ENCODE results near the gene CEBPG.

Gene CEBPG

DNA sequence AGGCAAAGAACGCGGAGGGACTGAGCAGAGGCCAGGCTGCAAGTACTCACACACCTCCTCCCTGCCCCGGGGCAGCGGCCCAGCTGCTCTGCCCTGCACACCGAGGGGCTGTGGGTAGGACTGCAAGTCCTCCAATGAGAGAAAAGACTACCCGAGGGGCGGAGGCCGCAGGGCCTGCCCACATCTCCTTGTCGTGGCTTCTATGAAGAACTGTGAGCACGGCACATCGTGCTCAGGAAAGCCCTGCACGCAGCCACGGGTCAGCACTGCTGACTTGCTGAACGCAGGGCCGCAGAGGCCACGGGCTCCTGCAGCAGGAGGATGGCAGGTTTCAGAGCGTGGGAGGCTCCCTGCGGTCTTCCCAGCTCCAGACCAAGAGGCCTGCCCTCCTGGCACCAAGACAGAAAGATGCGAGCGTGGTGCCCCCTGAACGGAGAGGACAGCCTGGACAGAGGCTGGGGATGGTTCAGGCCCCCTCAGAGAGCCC lies 37.4 kb downstream of the CEBPG start:
- DNase-seq, result no peak
- Histone ChIP-seq H4K20me1 (ENCODE audit: insufficient read depth, low read length) (no peaks in the 10 kb centered on the region), H3K79me2 (ENCODE audit: low read length) (no peaks in the 10 kb centered on the region), H2AFZ (ENCODE audit: low read length) (no peak overlapping the region), H3K4me3 (ENCODE audit: low read length) (no peak overlapping the region), H3K36me3 (replicated peaks; ENCODE audit: insufficient read depth, low read length) (no peaks in the 10 kb centered on the region), H3K27me3 (replicated peaks; ENCODE audit: insufficient read depth, low read length) (no peaks in the 10 kb centered on the region), H3K27ac (ENCODE audit: low read length) (no peak overlapping the region), H3K9me2 (replicated peaks; ENCODE audit: insufficient read depth, low read length) (no peaks in the 10 kb centered on the region), H3K9me3 (replicated peaks; ENCODE audit: insufficient read depth, low read length) (no peaks in the 10 kb centered on the region), H3F3A (ENCODE audit: insufficient read depth, low read length) (no peaks in the 10 kb centered on the region), H3K4me2 (ENCODE audit: low read depth, low read length) (no peak overlapping the region), H3K9ac (ENCODE audit: low read length) (no peak overlapping the region), H3K4me1 (ENCODE audit: low read length) (no peaks in the 10 kb centered on the region)
- TF ChIP-seq, protein P1, sequence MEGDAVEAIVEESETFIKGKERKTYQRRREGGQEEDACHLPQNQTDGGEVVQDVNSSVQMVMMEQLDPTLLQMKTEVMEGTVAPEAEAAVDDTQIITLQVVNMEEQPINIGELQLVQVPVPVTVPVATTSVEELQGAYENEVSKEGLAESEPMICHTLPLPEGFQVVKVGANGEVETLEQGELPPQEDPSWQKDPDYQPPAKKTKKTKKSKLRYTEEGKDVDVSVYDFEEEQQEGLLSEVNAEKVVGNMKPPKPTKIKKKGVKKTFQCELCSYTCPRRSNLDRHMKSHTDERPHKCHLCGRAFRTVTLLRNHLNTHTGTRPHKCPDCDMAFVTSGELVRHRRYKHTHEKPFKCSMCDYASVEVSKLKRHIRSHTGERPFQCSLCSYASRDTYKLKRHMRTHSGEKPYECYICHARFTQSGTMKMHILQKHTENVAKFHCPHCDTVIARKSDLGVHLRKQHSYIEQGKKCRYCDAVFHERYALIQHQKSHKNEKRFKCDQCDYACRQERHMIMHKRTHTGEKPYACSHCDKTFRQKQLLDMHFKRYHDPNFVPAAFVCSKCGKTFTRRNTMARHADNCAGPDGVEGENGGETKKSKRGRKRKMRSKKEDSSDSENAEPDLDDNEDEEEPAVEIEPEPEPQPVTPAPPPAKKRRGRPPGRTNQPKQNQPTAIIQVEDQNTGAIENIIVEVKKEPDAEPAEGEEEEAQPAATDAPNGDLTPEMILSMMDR (IDR thresholded peaks at IDR 0.05; ENCODE audit: low read length), result no peak
- no peak for TF ChIP-seq EZH2 (optimal IDR thresholded peaks at IDR 0.05; ENCODE audit: low read depth, low read length)
- TF ChIP-seq EZH2phosphoT487 (IDR thresholded peaks at IDR 0.05; ENCODE audit: low read length), result no peak

DNA sequence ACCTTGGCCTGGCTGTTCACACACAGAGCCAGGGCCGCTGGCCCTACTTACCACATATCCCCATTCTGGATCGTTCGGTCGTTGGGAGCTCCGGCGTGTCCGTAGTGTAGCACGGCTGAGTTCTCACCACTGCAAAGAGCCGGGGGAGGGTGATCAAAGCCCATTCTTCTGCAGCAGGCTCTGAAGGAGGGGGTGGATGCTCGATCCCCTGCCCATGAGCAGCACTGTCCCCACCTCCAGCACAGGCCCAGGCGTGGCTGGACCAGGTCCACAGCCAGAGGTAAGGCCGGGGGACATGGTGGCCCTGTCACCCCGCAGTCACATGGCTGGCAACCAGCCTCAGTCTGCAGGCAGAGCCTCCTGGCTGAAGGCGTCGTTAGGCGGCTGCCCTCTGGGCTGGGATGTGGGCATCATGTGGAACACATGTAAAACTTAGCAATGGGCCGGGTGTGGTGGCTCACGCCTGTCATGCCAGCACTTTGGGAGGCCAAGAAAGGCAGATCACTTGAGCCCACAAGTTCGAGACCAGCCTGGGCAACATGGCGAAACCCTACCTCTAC lies 38.2 kb downstream of the CEBPG start:
- H3K9me3 ChIP-seq (replicated peaks; ENCODE audit: insufficient read depth, low read length), result no peaks in the 10 kb centered on the region
- H3K4me3 ChIP-seq (ENCODE audit: low read length), result no peak overlapping the region
- H3K4me2 ChIP-seq (ENCODE audit: low read depth, low read length), result no peak overlapping the region
- no peaks in the 10 kb centered on the region for H3K9me2 ChIP-seq (replicated peaks; ENCODE audit: insufficient read depth, low read length)
- no peaks in the 10 kb centered on the region for H3K27me3 ChIP-seq (replicated peaks; ENCODE audit: insufficient read depth, low read length)
- no peaks in the 10 kb centered on the region for H3F3A ChIP-seq (ENCODE audit: insufficient read depth, low read length)
- no peaks in the 10 kb centered on the region for H4K20me1 ChIP-seq (ENCODE audit: insufficient read depth, low read length)
- no peak overlapping the region for H3K27ac ChIP-seq (ENCODE audit: low read length)
- no peak for DNase-seq
- H2AFZ ChIP-seq (ENCODE audit: low read length), result no peak overlapping the region
- no peak overlapping the region for H3K9ac ChIP-seq (ENCODE audit: low read length)
- no peaks in the 10 kb centered on the region for H3K36me3 ChIP-seq (replicated peaks; ENCODE audit: insufficient read depth, low read length)
- TF ChIP-seq EZH2 (optimal IDR thresholded peaks at IDR 0.05; ENCODE audit: low read depth, low read length) (no peak), EZH2phosphoT487 (IDR thresholded peaks at IDR 0.05; ENCODE audit: low read length) (no peak)
- TF ChIP-seq, protein P1 (IDR thresholded peaks at IDR 0.05; ENCODE audit: low read length), result no peak
- no peaks in the 10 kb centered on the region for H3K4me1 ChIP-seq (ENCODE audit: low read length)
- no peaks in the 10 kb centered on the region for H3K79me2 ChIP-seq (ENCODE audit: low read length)

DNA sequence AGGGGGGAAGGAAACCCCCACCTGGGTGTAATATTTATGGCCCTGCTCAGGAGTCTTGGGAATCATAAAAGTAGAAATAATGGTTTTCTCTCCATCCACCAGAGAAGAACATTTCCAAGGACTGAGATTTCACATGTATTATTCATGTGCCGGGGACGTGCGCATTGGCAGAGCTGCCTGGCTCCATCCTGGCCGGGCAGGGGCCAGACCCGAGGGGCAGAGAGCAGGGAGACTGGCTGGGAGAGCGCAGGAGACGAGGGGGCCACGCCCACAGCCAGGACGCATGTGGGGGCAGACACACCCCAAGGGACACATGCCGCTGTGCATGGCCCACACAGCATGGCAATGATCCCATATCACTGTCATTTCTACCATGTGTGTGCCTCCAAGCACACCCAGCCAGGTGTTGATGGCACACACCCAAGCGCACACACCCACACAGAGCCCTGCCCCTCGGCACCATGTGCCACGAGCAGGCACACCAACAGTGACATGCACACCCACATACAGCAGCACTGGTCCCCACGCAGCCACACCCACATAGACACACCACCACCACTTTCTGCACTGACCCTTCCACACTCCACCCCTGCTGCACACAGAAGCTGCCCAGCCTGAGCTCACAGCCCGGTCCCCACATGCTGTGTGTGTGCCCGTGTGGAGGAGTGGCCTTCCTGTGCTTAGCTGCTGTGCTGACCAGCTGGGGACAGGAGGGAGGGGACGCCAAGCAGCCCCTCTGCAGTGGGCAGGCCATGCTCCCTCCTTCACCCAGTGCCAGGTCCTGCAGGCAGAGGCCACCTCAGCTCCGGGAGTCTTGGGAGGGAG lies 39.3 kb downstream of the CEBPG start:
- Histone ChIP-seq H3K4me2 (ENCODE audit: low read depth, low read length) (no peak overlapping the region), H3F3A (ENCODE audit: insufficient read depth, low read length) (no peaks in the 10 kb centered on the region)

More for the DNA sequence above, 39.3 kb downstream of the CEBPG start:
- H3K9ac ChIP-seq (ENCODE audit: low read length), result no peak overlapping the region
- no peaks in the 10 kb centered on the region for H3K4me1 ChIP-seq (ENCODE audit: low read length)
- no peaks in the 10 kb centered on the region for H3K27me3 ChIP-seq (replicated peaks; ENCODE audit: insufficient read depth, low read length)
- H3K9me3 ChIP-seq (replicated peaks; ENCODE audit: insufficient read depth, low read length), result no peaks in the 10 kb centered on the region
- H3K9me2 ChIP-seq (replicated peaks; ENCODE audit: insufficient read depth, low read length), result no peaks in the 10 kb centered on the region
- H3K27ac ChIP-seq (ENCODE audit: low read length), result no peak overlapping the region
- H3K79me2 ChIP-seq (ENCODE audit: low read length), result no peaks in the 10 kb centered on the region
- H3K4me3 ChIP-seq (ENCODE audit: low read length), result no peak overlapping the region
- H3K36me3 ChIP-seq (replicated peaks; ENCODE audit: insufficient read depth, low read length), result no peaks in the 10 kb centered on the region
- TF ChIP-seq EZH2phosphoT487 (IDR thresholded peaks at IDR 0.05; ENCODE audit: low read length), result no peak
- TF ChIP-seq, protein P1 (IDR thresholded peaks at IDR 0.05; ENCODE audit: low read length), result no peak
- no peak for TF ChIP-seq EZH2 (optimal IDR thresholded peaks at IDR 0.05; ENCODE audit: low read depth, low read length)
- no peaks in the 10 kb centered on the region for H4K20me1 ChIP-seq (ENCODE audit: insufficient read depth, low read length)
- no peak overlapping the region for H2AFZ ChIP-seq (ENCODE audit: low read length)
- no peak for DNase-seq

All from MM.1S (cell line).